MM.1S (cell line): ENCODE measurements around the gene ACRBP.

Experiments
- EZH2phosphoT487 ChIP-seq: fragments of 300-600 bp; sonication (generic); IDR thresholded peaks from 2 replicates; pipeline ENCODE4 v1.6.1; 2018; ENCODE audit warnings: antibody characterized with exemption, low read length
- TF ChIP-seq, protein P1 (sequence below): fragments of 300-600 bp; sonication (generic); IDR thresholded peaks from 2 replicates; pipeline ENCODE4 v1.5.1; 2016; ENCODE audit warnings: antibody characterized with exemption, low read length, mixed read lengths

DNA sequence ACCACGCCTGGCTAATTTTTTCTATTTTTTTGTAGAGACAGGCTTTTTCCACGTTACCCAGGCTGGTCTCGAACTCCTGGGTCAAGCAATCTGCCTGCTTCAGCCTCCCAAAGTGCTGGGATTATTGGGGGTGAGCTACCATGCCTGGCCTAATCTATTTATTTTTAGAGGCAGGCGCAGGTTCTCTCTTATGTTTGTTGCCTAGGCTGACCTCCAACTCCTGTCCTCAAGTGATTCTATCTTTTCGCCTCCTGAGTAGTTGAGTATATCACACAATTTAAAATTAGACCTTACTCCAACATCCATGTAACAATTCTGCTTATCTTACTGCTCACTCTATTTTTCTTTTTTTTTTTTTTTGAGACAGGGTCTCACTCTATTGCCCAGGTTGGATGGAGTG, 6.8 kb upstream of the ACRBP start:
- no peak for TF ChIP-seq EZH2phosphoT487
- TF ChIP-seq, protein P1, sequence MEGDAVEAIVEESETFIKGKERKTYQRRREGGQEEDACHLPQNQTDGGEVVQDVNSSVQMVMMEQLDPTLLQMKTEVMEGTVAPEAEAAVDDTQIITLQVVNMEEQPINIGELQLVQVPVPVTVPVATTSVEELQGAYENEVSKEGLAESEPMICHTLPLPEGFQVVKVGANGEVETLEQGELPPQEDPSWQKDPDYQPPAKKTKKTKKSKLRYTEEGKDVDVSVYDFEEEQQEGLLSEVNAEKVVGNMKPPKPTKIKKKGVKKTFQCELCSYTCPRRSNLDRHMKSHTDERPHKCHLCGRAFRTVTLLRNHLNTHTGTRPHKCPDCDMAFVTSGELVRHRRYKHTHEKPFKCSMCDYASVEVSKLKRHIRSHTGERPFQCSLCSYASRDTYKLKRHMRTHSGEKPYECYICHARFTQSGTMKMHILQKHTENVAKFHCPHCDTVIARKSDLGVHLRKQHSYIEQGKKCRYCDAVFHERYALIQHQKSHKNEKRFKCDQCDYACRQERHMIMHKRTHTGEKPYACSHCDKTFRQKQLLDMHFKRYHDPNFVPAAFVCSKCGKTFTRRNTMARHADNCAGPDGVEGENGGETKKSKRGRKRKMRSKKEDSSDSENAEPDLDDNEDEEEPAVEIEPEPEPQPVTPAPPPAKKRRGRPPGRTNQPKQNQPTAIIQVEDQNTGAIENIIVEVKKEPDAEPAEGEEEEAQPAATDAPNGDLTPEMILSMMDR: no peak
